Small intestine (tissue), 7 donors: ENCODE data around the gene LCN2. TPM values are rescaled to one million over a fixed set of nuclear protein-coding genes. Genes with fewer than 3 reads are reported as not detected.

Experiments used
- DNase-seq, 2 donors: peaks; one replicate each; pipeline versions ENCODE4 v3.0.0 to v3.0.0-alpha.2; 2013
- FAIRE-seq: peaks from 2 replicates; lab custom pipeline; 2012; peaks lifted over from hg19 to GRCh38; lab: Jason Lieb, UNC
- H3K27ac ChIP-seq, 3 donors: one replicate each; pipeline ENCODE4 v1.5.1; 2013; ENCODE audit warnings: low read length in 2 of 3, mild to moderate bottlenecking in 2 of 3, control low read depth in 1 of 3, inconsistent platforms in 1 of 3, low read depth in 1 of 3, moderate library complexity in 1 of 3
- H3K27me3 ChIP-seq, 3 donors: one replicate each; pipeline ENCODE4 v1.6.1; 2013; ENCODE audit warnings: low read length in 3 of 3, inconsistent platforms in 1 of 3; ENCODE audit not compliant: control insufficient read depth in 3 of 3, insufficient read depth in 3 of 3
- H3K36me3 ChIP-seq, 3 donors: one replicate each; pipeline ENCODE4 v1.6.1; 2013; ENCODE audit warnings: low read length in 3 of 3, inconsistent platforms in 1 of 3, low read depth in 1 of 3, mild to moderate bottlenecking in 1 of 3, moderate library complexity in 1 of 3; ENCODE audit not compliant: control insufficient read depth in 3 of 3, insufficient read depth in 2 of 3
- H3K4me1 ChIP-seq, 3 donors: one replicate each; pipeline ENCODE4 v1.6.1; 2013; ENCODE audit warnings: low read length in 2 of 3, inconsistent platforms in 1 of 3, low read depth in 1 of 3, mild to moderate bottlenecking in 1 of 3, moderate library complexity in 1 of 3; ENCODE audit not compliant: control insufficient read depth in 3 of 3, insufficient read depth in 2 of 3
- H3K4me3 ChIP-seq, 3 donors: one replicate each; pipeline ENCODE4 v1.5.1; 2013; ENCODE audit warnings: low read length in 3 of 3, control low read depth in 1 of 3, inconsistent platforms in 1 of 3, low read depth in 1 of 3, mild to moderate bottlenecking in 1 of 3, moderate library complexity in 1 of 3
- H3K9me3 ChIP-seq, 2 donors: one replicate each; pipeline ENCODE4 v1.6.1; 2013; ENCODE audit warnings: low read depth in 1 of 2, low read length in 1 of 2; ENCODE audit not compliant: control insufficient read depth in 2 of 2, insufficient read depth in 1 of 2
- WGBS, 3 donors: extraction: QIAGEN DNeasy Blood & Tissue Kit; methylation state at CpG; one replicate each; pipeline ENCODE4 v1.1.7; 2013; 5-methylcytosine and 5-hydroxymethylcytosine counted together
- polyA plus RNA-seq, 4 donors: library from polyadenylated mRNA; stranded (reverse) in 3 of 4; unstranded in 1 of 4; fragments of 200-250 nt in 3 of 4; fragments of 120-200 nt in 1 of 4; gene quantifications; one replicate each; pipeline versions ENCODE4 v1.2.1 to v1.2.3, GENCODE V29; 2013
- donor health status: healthy with polysubstance abuse.
- donor health status: control.
- donor health status: control.
- donor health status: Bipolar disorder and iron deficiency.
- donor health status: healthy.

The LCN2 gene
- polyA plus RNA-seq, 4 donors = 1.6 to 582 (median 3.7) TPM

GRCh38 chr9:128163027-128163515 is 13.8 kb downstream of the LCN2 start:
- Histone ChIP-seq H3K4me1 (peaks cover 0 to 11% (median 0%) of the 10 kb centered on the region in 3 donors), H3K4me3 (no peak overlapping the region), H3K36me3 (peaks cover 7 to 64% (median 10%) of the 10 kb centered on the region in 3 donors), H3K9me3 (no peaks in the 10 kb centered on the region), H3K27me3 (no peaks in the 10 kb centered on the region), H3K27ac (no peak overlapping the region)
- 93 to 98% (median 97%) methylated on average over 6 of the region's 6 CpGs for WGBS, 3 donors
- DNase-seq = no peak
- FAIRE-seq = no peak

DNA sequence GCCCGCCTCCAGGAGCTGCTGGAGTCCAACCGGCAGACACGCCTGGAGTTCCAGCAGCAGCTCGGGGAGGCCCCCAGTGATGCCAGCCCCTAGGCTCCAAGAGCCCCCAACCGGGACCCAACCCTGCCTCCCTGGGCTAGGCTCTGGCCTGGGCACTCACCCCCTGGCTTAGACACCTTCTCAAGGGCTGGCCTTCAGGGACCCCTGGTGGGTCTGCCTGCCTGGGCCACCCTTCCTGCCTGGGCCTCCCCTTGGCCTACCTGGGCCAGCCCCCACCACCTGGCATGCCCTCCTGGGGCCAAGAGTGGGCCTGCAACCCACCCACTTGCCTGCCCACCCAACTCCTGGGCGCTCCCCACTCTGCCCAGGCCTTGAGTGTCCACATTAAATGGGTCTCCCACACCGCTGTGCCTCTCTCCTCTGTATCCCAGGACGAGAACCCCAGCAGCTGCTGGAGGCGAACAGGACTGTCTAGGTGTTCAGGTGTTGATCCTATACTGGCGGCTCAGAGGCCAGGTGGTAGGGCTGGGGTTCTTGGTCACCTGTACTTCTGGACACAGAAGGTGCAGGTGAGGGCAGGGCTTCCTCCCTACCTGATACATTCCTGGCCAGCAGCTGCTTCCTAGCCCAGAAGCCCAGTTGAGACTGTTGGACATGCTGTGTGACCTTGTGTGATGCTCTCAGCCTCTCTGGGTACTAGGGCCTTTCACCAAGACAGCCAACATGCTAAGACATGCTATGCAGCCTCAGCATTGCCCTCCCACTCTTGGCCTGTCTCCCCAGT is 14.5 kb downstream of the LCN2 start:
- no peak for FAIRE-seq
- H3K4me1 ChIP-seq = peaks cover 0 to 11% (median 0%) of the 10 kb centered on the region in 3 donors
- no peaks in the 10 kb centered on the region for H3K9me3 ChIP-seq
- no peak for DNase-seq
- no peaks in the 10 kb centered on the region for H3K27me3 ChIP-seq
- peaks cover 7 to 70% (median 10%) of the 10 kb centered on the region in 3 donors for H3K36me3 ChIP-seq
- whole genome bisulfite sequencing, 3 donors = 89 to 95% (median 93%) methylated on average over 10 of the region's 10 CpGs
- H3K27ac ChIP-seq = no peak overlapping the region
- H3K4me3 ChIP-seq = no peak overlapping the region

- FAIRE-seq = no peak
- no peak for DNase-seq
- Histone ChIP-seq H3K27me3 (no peaks in the 10 kb centered on the region), H3K4me3 (no peak overlapping the region), H3K27ac (no peak overlapping the region), H3K4me1 (peaks cover 0 to 9% (median 0%) of the 10 kb centered on the region in 3 donors), H3K36me3 (peaks cover 8 to 77% (median 11%) of the 10 kb centered on the region in 3 donors), H3K9me3 (no peaks in the 10 kb centered on the region)
- 79 to 83% (median 83%) methylated on average over 14 of the region's 14 CpGs for WGBS, 3 donors
Observed at GRCh38 chr9:128164307-128164885, 15.1 kb downstream of the LCN2 start.

DNA sequence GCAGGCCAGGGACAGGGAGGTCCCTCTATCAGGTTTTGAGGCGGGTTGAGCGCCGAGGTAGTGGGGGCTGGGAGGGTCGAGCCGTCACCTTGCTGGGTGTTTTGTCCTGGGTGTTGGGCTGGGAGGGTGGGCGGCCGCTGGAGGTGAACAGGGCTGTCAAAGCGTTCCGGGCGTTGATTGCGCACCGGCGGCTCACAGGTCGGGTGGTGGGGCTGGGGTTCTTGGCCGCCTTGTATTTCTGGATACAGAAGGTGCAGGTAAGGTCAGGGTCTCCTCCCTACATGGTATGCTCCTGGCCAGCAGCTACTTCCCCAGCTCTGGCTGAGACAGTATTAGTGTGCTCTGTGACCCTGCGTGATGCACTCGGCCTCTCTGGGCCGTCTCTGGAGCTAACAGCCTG is 16.9 kb downstream of the LCN2 start:
- FAIRE-seq (no peak), DNase-seq (no peak)
- no peaks in the 10 kb centered on the region for H3K4me1 ChIP-seq
- no peaks in the 10 kb centered on the region for H3K9me3 ChIP-seq
- no peaks in the 10 kb centered on the region for H3K27me3 ChIP-seq
- H3K36me3 ChIP-seq = peaks cover 15 to 92% (median 17%) of the 10 kb centered on the region in 3 donors
- H3K4me3 ChIP-seq = no peak overlapping the region
- 95 to 98% (median 96%) methylated on average over 17 to 18 of the region's 18 CpGs for WGBS, 3 donors
- H3K27ac ChIP-seq = no peak overlapping the region

DNA sequence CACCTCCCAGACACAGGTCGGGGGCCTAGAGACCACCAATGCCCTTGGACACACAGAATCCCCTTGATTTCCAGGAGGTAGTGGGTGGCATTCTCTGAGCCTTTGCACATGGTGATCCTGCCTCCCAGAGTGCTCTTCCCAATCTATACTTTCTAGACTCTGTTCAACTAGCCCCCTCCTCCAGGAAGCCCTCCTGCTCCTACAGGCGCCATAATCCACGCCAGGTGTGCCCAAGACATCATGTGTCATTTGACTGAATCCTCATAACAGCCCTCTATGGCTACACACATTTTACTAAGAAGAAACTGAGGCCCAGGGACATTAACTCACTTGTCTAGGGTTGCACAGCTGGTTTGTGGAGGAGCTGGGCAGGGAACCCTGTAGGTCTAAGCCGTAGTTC is 18.0 kb downstream of the LCN2 start:
- DNase-seq (no peak), FAIRE-seq (no peak)
- H3K36me3 ChIP-seq = peaks cover 13 to 92% (median 17%) of the 10 kb centered on the region in 3 donors
- H3K4me1 ChIP-seq = no peaks in the 10 kb centered on the region
- H3K27ac ChIP-seq = no peak overlapping the region
- no peaks in the 10 kb centered on the region for H3K9me3 ChIP-seq
- H3K27me3 ChIP-seq = no peaks in the 10 kb centered on the region
- no peak overlapping the region for H3K4me3 ChIP-seq
- 95 to 96% (median 96%) methylated on average over 4 of the region's 4 CpGs for WGBS, 3 donors

DNA sequence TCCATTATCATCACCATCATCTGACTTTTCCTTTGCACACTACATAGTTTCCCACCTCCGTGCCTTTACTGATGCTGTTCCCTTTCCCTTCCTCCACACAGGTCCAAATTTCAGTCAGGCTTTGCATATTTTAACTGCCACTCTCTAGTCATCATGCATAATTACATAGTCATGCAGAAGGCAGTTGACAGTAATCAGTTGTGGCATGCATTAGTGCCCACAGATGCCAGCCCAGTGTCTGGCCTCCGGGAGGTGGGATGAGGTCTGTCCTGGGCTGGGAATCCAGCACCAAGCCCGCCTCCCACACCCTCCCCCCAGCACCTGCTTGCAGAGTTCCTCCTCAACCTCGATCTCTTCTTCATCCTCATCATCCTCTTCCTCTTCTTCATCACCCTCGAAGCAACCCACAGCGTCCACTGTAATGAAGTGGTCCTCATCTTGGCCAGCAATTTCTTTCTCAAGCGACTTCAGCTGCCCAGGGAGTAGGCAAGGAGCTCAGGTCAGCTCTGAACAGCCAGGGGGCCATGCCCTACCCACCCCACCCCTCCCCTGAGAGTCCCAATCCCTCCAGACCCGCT is 19.6 kb downstream of the LCN2 start:
- Histone ChIP-seq H3K27me3 (no peaks in the 10 kb centered on the region), H3K9me3 (no peaks in the 10 kb centered on the region), H3K4me3 (no peak overlapping the region), H3K36me3 (peaks cover 12 to 83% (median 17%) of the 10 kb centered on the region in 3 donors), H3K4me1 (no peaks in the 10 kb centered on the region), H3K27ac (no peak overlapping the region)
- DNase-seq = no peak
- WGBS, 3 donors = 88 to 92% (median 90%) methylated on average over 8 of the region's 8 CpGs
- no peak for FAIRE-seq

DNA sequence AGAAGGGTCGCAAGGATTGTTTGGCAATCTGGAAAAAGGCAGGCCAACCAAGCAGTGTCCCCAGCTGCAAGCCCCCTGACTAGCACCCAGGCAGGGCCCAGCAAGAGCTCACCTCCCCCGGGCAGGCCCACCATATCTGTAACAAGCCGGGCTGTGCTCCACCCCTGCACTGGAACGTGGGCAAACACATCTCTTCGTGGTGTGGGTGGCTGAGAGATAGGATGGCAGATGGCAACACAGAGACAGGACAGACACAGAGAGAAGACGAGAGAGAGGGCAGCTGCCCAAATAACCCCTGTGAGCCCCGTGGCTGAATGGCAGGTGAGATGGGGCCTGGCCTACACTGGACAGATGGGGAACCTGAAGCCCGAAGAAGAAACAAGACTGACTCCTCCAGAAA is 20.2 kb downstream of the LCN2 start:
- WGBS, 3 donors = 87 to 94% (median 94%) methylated on average over 8 of the region's 8 CpGs
- DNase-seq (no peak), FAIRE-seq (no peak)
- Histone ChIP-seq H3K9me3 (no peaks in the 10 kb centered on the region), H3K27me3 (no peaks in the 10 kb centered on the region), H3K4me3 (no peak overlapping the region), H3K27ac (no peak overlapping the region), H3K36me3 (peaks cover 12 to 83% (median 19%) of the 10 kb centered on the region in 3 donors), H3K4me1 (no peaks in the 10 kb centered on the region)

DNA sequence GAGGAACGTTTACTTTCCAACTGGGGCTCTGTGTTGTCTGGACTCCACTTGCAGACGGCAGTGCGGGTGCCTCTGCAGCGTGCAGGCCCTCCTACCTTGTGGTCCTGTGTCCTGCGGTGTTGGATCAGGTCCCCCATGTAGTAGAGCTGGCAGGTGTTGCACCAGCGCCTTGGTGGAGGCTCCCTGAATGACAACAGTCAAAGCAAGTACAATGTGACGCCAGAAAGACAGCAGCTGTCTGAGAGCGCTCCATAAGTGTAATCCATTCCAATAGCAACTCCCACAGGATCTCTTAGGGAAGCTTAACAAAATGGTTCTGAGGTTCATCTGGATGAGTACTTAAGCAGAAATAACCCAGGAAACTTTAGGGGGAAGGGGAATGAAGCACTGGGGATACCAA is 20.7 kb downstream of the LCN2 start:
- Histone ChIP-seq H3K4me3 (no peak overlapping the region), H3K4me1 (no peaks in the 10 kb centered on the region), H3K27ac (no peak overlapping the region), H3K9me3 (no peaks in the 10 kb centered on the region), H3K36me3 (peaks cover 14 to 82% (median 19%) of the 10 kb centered on the region in 3 donors), H3K27me3 (no peaks in the 10 kb centered on the region)
- no peak for DNase-seq
- 94 to 96% (median 95%) methylated on average over 8 of the region's 8 CpGs for WGBS, 3 donors
- FAIRE-seq = no peak
